GM19240 (cell line): ENCODE data around the gene BACE1-AS.
"Not testable (repeated sequence)": the region's sequence is repeated elsewhere in the genome, so short reads cannot be mapped to it uniquely, and the experiment has no call there.

Experiments
- DNase-seq: peaks from one replicate; pipeline ENCODE4 v3.0.0; 2011; ENCODE audit warnings: low spot score; ENCODE audit not compliant: insufficient read length

The BACE1-AS gene

GRCh38 chr11:117290809-117291396 lies at the start of gene BACE1-AS:
TSS of gene BACE1-AS (plus strand) at chr11:117291346.
- no peak for DNase-seq

- DNase-seq = no peak
These were observed 42.8 kb upstream of the BACE1-AS start for GRCh38 chr11:117248341-117248740.

- no peak for DNase-seq
These were observed 41.6 kb upstream of the BACE1-AS start for GRCh38 chr11:117249571-117249970.

GRCh38 chr11:117251506-117251905 lies 39.6 kb upstream of the BACE1-AS start:
- no peak for DNase-seq

GRCh38 chr11:117255966-117256365 lies 35.2 kb upstream of the BACE1-AS start:
- DNase-seq = no peak

- DNase-seq = no peak
These were observed 34.6 kb upstream of the BACE1-AS start for GRCh38 chr11:117256573-117256972.

GRCh38 chr11:117258576-117258975 lies 32.6 kb upstream of the BACE1-AS start:
- no peak for DNase-seq

GRCh38 chr11:117259417-117259816 lies 31.7 kb upstream of the BACE1-AS start:
- no peak for DNase-seq

GRCh38 chr11:117264624-117265323 lies 26.4 kb upstream of the BACE1-AS start:
- DNase-seq = not testable (repeated sequence)

- DNase-seq = no peak
These were observed 25.4 kb upstream of the BACE1-AS start for GRCh38 chr11:117265745-117266144.

- DNase-seq = no peak
These were observed 21.3 kb upstream of the BACE1-AS start for GRCh38 chr11:117269856-117270255.

GRCh38 chr11:117271208-117271607 lies 19.9 kb upstream of the BACE1-AS start:
- DNase-seq = no peak

GRCh38 chr11:117272175-117272574 lies 19.0 kb upstream of the BACE1-AS start:
- not testable (repeated sequence) for DNase-seq

- DNase-seq = no peak
These were observed 17.4 kb upstream of the BACE1-AS start for GRCh38 chr11:117273550-117274289.

GRCh38 chr11:117278347-117278746 lies 12.8 kb upstream of the BACE1-AS start:
- DNase-seq = no peak

GRCh38 chr11:117279711-117280376 lies 11.3 kb upstream of the BACE1-AS start:
- no peak for DNase-seq

GRCh38 chr11:117281159-117281558 lies 10.0 kb upstream of the BACE1-AS start:
- no peak for DNase-seq

- DNase-seq = no peak
These were observed 9.3 kb upstream of the BACE1-AS start for GRCh38 chr11:117281869-117282268.

GRCh38 chr11:117282956-117283355 lies 8.2 kb upstream of the BACE1-AS start:
- no peak for DNase-seq

GRCh38 chr11:117284053-117284452 lies 7.1 kb upstream of the BACE1-AS start:
- no peak for DNase-seq

GRCh38 chr11:117286588-117286987 lies 4.6 kb upstream of the BACE1-AS start:
- no peak for DNase-seq

- no peak for DNase-seq
These were observed 3.5 kb upstream of the BACE1-AS start for GRCh38 chr11:117287668-117288067.
